GM12875 (cell line): ENCODE measurements around the gene DKKL1.

Source experiments
- H3K4me3 ChIP-seq: one replicate; pipeline ENCODE4 v1.5.1; 2011; ENCODE audit warnings: low read depth, low read length, control low read depth
- TF ChIP-seq, protein P1 (sequence below): IDR thresholded peaks from 2 replicates; pipeline ENCODE4 v1.5.1; 2011; ENCODE audit warnings: low read depth, mild to moderate bottlenecking, control low read depth, inconsistent platforms, low read length, moderate library complexity, borderline replicate concordance; ENCODE audit not compliant: insufficient read depth

Gene DKKL1

DNA sequence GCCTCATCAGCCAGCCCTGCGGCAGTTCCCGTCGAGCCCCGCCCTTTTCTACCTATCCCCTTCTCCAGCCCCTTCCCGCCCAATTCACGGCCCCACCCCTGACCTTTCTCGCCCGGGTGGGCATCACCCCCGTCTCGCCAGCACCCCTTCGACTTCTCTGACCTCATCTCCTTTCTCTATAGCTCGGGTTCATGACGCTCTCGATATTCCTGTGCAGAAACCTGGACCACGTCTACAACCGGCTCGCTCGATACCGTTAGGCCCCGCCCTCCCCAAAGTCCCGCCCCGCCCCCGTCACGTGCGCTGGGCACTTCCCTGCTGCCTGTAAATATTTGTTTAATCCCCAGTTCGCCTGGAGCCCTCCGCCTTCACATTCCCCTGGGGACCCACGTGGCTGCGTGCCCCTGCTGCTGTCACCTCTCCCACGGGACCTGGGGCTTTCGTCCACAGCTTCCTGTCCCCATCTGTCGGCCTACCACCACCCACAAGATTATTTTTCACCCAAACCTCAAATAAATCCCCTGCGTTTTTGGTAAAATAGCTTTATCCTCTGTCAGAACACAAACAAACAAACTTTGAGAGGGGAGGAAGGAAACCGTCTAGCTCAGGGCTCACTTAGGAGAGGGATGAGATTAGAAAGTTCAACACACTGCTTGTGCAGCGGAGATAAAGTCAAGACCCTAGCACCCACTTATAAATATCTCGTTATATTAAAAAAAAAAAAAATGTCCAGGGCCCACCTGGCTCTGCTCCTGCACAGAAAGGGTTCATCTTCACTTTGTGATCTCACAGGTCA, 23.4 kb upstream of the DKKL1 start:
- TF ChIP-seq, protein P1, sequence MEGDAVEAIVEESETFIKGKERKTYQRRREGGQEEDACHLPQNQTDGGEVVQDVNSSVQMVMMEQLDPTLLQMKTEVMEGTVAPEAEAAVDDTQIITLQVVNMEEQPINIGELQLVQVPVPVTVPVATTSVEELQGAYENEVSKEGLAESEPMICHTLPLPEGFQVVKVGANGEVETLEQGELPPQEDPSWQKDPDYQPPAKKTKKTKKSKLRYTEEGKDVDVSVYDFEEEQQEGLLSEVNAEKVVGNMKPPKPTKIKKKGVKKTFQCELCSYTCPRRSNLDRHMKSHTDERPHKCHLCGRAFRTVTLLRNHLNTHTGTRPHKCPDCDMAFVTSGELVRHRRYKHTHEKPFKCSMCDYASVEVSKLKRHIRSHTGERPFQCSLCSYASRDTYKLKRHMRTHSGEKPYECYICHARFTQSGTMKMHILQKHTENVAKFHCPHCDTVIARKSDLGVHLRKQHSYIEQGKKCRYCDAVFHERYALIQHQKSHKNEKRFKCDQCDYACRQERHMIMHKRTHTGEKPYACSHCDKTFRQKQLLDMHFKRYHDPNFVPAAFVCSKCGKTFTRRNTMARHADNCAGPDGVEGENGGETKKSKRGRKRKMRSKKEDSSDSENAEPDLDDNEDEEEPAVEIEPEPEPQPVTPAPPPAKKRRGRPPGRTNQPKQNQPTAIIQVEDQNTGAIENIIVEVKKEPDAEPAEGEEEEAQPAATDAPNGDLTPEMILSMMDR: no peak
- H3K4me3 ChIP-seq: peak overlapping the region; percentile 16

DNA sequence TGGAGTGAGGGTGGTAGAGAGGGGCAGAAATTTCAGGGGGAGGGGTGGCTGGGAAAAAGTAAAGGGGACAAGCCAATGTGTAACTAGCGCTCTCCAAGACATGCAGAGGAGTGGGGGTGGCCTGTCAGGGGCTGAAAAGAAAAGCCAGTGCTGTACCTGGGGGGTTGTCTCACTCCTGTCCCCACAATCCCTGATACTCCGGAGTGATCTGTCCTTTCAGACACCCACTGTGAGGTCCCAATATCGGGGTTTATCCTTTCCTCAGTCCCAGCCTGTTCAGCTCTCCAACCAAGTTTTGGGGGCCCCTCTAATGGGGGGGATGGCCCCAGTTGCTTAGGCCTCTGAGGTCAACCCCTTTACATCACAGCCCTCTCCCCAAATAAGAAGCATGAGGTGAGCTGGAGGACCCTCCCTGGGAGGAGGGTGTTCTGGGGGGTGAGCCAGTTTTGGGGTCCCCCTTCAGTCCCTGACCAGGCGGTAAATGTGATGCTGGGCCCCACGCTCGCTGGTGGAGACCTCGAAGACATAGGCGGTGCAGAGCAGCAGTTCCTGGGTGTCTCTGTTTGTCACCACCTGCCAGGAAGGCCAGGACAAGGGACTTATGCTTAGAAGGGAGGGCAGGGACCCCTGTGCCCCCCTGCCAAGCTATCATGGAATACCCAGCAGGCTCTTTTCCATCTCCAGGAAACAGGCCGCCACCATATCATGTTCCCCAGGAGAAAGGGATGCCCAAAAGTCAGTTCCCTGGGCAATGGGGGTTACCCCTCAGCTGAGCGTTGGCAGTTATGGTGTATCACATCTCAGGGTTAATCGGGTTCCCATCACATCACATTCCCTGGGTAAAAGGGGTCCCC, 22.6 kb upstream of the DKKL1 start:
- TF ChIP-seq, protein P1: no peak
- H3K4me3 ChIP-seq: no peak overlapping the region

DNA sequence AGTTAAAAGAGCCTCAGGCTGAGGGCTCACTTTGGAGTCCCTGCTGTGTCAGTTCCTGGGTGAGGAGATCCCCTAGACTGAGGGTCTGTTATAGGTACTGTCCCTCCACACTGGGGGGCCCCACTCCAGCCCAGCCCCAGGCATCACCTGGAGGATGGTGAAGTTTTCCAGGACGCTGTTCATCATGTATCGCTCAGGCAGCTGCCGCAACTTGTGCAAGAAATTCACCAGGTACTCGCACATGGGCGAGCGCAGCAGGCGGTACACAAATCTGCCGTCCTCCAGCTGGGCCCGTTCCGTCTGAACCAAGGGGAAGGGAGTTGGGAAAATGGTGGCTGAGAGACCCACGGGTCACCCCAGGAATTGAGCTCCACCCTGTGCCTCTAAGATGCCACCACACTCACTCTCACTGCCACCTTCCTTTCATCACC, 21.4 kb upstream of the DKKL1 start:
- TF ChIP-seq, protein P1: no peak
- H3K4me3 ChIP-seq: no peak overlapping the region

DNA sequence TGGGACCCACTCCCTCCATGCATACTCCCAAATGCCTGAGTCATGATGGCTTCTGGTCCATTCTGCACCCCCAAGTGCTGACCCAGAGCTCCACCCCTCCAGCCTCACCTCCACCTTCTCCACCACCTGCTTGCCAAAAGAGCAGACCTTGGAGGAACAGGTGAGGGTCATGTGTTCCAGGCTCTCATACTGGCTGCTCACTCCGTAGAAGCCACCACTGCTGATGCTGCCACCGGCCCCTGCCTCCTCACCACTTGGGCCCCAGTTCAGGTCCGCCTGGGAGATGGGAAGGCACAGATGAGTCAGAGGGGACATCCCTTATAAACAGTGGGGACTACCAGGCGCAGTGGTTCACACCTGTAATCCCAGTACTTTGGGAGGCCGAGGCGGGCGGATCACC, 20.6 kb upstream of the DKKL1 start:
- TF ChIP-seq, protein P1: no peak

DNA sequence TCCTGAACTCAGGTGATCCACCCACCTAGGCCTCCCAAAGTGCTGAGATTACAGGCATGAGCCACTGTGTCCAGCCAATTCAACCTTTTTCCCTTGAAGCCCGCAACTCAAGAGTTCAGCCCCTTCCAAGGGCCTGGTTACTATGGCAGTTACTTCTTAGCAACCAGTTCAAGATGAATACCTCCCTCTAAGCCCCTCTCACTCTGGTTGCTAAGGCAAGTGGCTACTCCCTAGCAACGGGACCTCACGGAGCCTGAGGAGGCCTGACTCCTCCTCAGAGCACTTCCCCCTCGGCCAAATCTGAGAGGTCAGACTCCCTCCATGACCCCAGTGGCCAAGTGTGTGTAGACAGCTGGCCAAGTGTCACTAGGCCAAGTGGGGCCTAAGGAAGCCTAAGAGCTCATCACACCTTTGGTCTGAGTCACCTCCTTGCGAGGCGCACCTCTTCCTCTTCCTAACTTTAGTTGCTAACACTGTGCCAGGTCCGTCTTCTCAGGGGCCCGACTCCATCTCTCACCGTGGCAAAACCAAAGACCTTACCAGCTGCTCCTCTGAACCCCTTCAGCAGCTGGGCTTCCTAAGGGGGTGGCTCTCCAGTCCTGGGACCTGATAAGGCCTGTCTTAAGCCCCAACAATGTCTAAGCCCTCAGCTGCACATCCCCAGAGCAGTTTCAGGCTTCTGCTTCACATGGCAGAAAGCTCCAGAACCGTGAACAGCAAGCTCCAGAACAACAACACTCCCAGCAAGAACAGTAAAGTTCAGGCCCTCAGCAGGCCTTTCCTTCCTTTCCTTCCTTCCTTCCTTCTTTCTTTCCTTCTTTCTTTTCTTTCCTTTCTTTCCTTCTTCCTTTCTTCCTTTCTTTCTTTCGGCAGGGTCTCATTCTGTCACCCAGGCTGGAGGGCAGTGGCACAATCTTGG, 18.9 kb upstream of the DKKL1 start:
- TF ChIP-seq, protein P1: no peak

More for the DNA sequence above, 20.6 kb upstream of the DKKL1 start:
- H3K4me3 ChIP-seq: no peak overlapping the region

DNA sequence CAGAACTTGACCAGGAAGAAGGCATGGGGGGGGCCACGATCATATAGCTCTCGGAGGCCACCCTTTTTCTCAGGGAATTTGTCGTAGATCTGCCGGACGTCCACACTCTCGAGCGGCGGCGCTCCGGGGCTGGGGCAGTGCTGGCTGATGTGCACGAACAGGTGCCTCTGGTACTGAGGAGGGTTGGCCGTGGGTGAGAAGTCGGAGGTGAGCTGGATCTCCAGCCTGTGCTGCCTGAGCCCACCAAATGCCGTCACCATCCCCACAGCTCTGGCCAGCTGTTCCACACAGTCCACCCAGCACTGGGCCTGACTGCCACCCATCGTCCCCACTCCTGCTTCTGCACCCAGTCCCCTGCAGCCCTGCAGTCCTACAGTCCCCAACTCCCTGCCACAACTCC, 16.5 kb upstream of the DKKL1 start:
- H3K4me3 ChIP-seq: no peak overlapping the region
- TF ChIP-seq, protein P1: no peak

More for the DNA sequence above, 18.9 kb upstream of the DKKL1 start:
- no peak overlapping the region for H3K4me3 ChIP-seq
